CD14-positive monocyte (primary cell): ENCODE data around the gene IGLL1. TPM values are rescaled to one million over a fixed set of nuclear protein-coding genes. Genes with fewer than 3 reads are reported as not detected.

ENCODE experiments used
- DNase-seq, 3 donors: peaks; one replicate each; pipeline ENCODE4 v3.0.0-alpha.2; 2011 to 2022
- H2AFZ ChIP-seq: 2 replicates; pipeline ENCODE4 v1.6.0; 2012; ENCODE audit warnings: mild to moderate bottlenecking, low read depth, low read length, inconsistent platforms; ENCODE audit not compliant: insufficient read depth, poor library complexity, severe bottlenecking
- H3K27ac ChIP-seq, 2 donors: 1 replicate in 1 of 2; 2 replicates in 1 of 2; pipeline ENCODE4 v1.5.1; 2012 to 2013; ENCODE audit warnings: low read length in 2 of 2, control low read depth in 1 of 2, inconsistent platforms in 1 of 2, low read depth in 1 of 2, mild to moderate bottlenecking in 1 of 2
- H3K27me3 ChIP-seq, 2 donors: one replicate each; pipeline versions ENCODE4 v1.6.0 to v1.6.1; 2011 to 2013; ENCODE audit warnings: low read length in 2 of 2; ENCODE audit not compliant: control insufficient read depth in 2 of 2, insufficient read depth in 2 of 2
- H3K36me3 ChIP-seq, 2 donors: replicated peaks in 1 of 2; 1 replicate in 1 of 2; 2 replicates in 1 of 2; pipeline versions ENCODE4 v1.5.1 to v1.6.1; 2012 to 2013; ENCODE audit warnings: low read length in 2 of 2, control low read depth in 1 of 2, inconsistent platforms in 1 of 2, mild to moderate bottlenecking in 1 of 2; ENCODE audit not compliant: insufficient read depth in 2 of 2, control insufficient read depth in 1 of 2
- H3K4me1 ChIP-seq, 2 donors: 1 replicate in 1 of 2; 2 replicates in 1 of 2; pipeline versions ENCODE4 v1.5.1 to v1.6.1; 2012 to 2013; ENCODE audit warnings: low read length in 2 of 2, control low read depth in 1 of 2, inconsistent platforms in 1 of 2, mild to moderate bottlenecking in 1 of 2, moderate library complexity in 1 of 2; ENCODE audit not compliant: insufficient read depth in 2 of 2, control insufficient read depth in 1 of 2
- H3K4me2 ChIP-seq: replicated peaks from 2 replicates; pipeline ENCODE3; 2012; ENCODE audit warnings: low read length, moderate library complexity, mild to moderate bottlenecking; ENCODE audit not compliant: poor library complexity, severe bottlenecking; ENCODE audit errors: extremely low read depth
- H3K4me3 ChIP-seq, 3 experiments: fragments of 200-600 bp in 1 of 3; sonication (generic) in 1 of 3; replicated peaks in 1 of 3; 1 replicate in 2 of 3; 2 replicates in 1 of 3; pipeline ENCODE4 v1.5.1; 2011 to 2013; ENCODE audit warnings: low read length in 3 of 3, mild to moderate bottlenecking in 3 of 3, control low read depth in 2 of 3, low read depth in 2 of 3, inconsistent platforms in 1 of 3, moderate library complexity in 1 of 3
- H3K79me2 ChIP-seq: 2 replicates; pipeline ENCODE4 v1.6.0; 2012; ENCODE audit warnings: mild to moderate bottlenecking, control low read depth, inconsistent platforms, low read length, moderate library complexity; ENCODE audit not compliant: insufficient read depth
- H3K9ac ChIP-seq: 2 replicates; pipeline ENCODE4 v1.6.0; 2017; ENCODE audit warnings: low read length, mild to moderate bottlenecking; ENCODE audit not compliant: insufficient read depth, poor library complexity, severe bottlenecking
- H3K9me3 ChIP-seq, 2 donors: replicated peaks in 1 of 2; 1 replicate in 1 of 2; 2 replicates in 1 of 2; pipeline versions ENCODE4 v1.5.1 to v1.6.1; 2012 to 2013; ENCODE audit warnings: low read length in 2 of 2, control low read depth in 1 of 2; ENCODE audit not compliant: control insufficient read depth in 1 of 2, insufficient read depth in 1 of 2
- H4K20me1 ChIP-seq: 2 replicates; pipeline ENCODE4 v1.6.0; 2012; ENCODE audit warnings: mild to moderate bottlenecking, low read length, control low read depth, moderate library complexity; ENCODE audit not compliant: insufficient read depth
- H3K27ac Mint-ChIP-seq, 7 donors: one replicate each; pipeline ENCODE4 v1.8.0; 2020; ENCODE audit warnings: mild to moderate bottlenecking in 7 of 7, mixed read lengths in 7 of 7, moderate library complexity in 6 of 7, inconsistent platforms in 2 of 7
- H3K27me3 Mint-ChIP-seq, 3 donors: one replicate each; pipeline ENCODE4 v1.8.0; 2021 to 2022; ENCODE audit warnings: low read depth in 3 of 3, mild to moderate bottlenecking in 3 of 3, mixed read lengths in 3 of 3, moderate library complexity in 3 of 3, inconsistent platforms in 1 of 3
- H3K36me3 Mint-ChIP-seq, 2 donors: one replicate each; pipeline ENCODE4 v1.8.0; 2020; ENCODE audit warnings: mixed read lengths in 2 of 2, inconsistent platforms in 1 of 2, mild to moderate bottlenecking in 1 of 2
- H3K4me1 Mint-ChIP-seq: one replicate; pipeline ENCODE4 v1.8.0; 2020; ENCODE audit warnings: mild to moderate bottlenecking, mixed read lengths
- H3K4me3 Mint-ChIP-seq, 2 donors: one replicate each; pipeline ENCODE4 v1.8.0; 2020; ENCODE audit warnings: mild to moderate bottlenecking in 2 of 2, mixed read lengths in 2 of 2, moderate library complexity in 1 of 2
- H3K9me3 Mint-ChIP-seq, 7 donors: one replicate each; pipeline ENCODE4 v1.8.0; 2020 to 2022; ENCODE audit warnings: mixed read lengths in 7 of 7, mild to moderate bottlenecking in 6 of 7, moderate library complexity in 6 of 7, inconsistent platforms in 2 of 7
- CTCF ChIP-seq: fragments of 200-600 bp; IDR thresholded peaks from one replicate; pipeline ENCODE4 v1.8.0; 2022; ENCODE audit warnings: antibody characterized with exemption, mild to moderate bottlenecking
- WGBS: methylation state at CpG from one replicate; pipeline ENCODE4 v1.1.5; 2013; ENCODE audit warnings: missing lambda C conversion rate; ENCODE audit not compliant: insufficient coverage; 5-methylcytosine and 5-hydroxymethylcytosine counted together
- intact Hi-C, 2 donors: fragments of 100-400 bp; cut with micrococcal nuclease; formaldehyde crosslinking; loops; one replicate each; pipeline versions ENCODE4 v1.15.0 to v1.15.1; 2023
- polyA plus RNA-seq, 3 donors: library from polyadenylated mRNA; depleted of rRNA in 1 of 3; unstranded in 2 of 3; stranded (reverse) in 1 of 3; fragments of 300-500 nt in 2 of 3; fragments of >200 nt in 1 of 3; fragmentation: Illumina TruSeq in 2 of 3; gene quantifications; 1 replicate in 2 of 3; 2 replicates in 1 of 3; pipeline ENCODE4 v1.2.3, GENCODE V29; 2012 to 2021

Gene IGLL1
- polyA plus RNA-seq, 3 donors: not detected

- H3K4me3 ChIP-seq: no peak overlapping the region
- Mint-ChIP-seq H3K4me1 (no peaks in the 10 kb centered on the region), H3K36me3 (no peaks in the 10 kb centered on the region), H3K9me3 (peaks cover 0 to 11% (median 6%) of the 10 kb centered on the region in 7 donors), H3K4me3 (no peak overlapping the region), H3K27me3 (peaks cover 0 to 3% (median under 1%) of the 10 kb centered on the region in 3 donors), H3K27ac (no peak overlapping the region)
- H3K27ac ChIP-seq: no peak overlapping the region
- no peak overlapping the region for H2AFZ ChIP-seq
- no peak for DNase-seq
- WGBS: 92% methylated on average over 5 of the region's 5 CpGs
- no peak overlapping the region for H3K4me2 ChIP-seq
- no peaks in the 10 kb centered on the region for H3K4me1 ChIP-seq
- peaks cover 0 to 11% of the 10 kb centered on the region in 2 donors for H3K9me3 ChIP-seq
- no peak for TF ChIP-seq CTCF
- intact Hi-C loops: no loop called here
- no peaks in the 10 kb centered on the region for H4K20me1 ChIP-seq
- H3K27me3 ChIP-seq: no peaks in the 10 kb centered on the region
- H3K9ac ChIP-seq: no peak overlapping the region
- no peaks in the 10 kb centered on the region for H3K36me3 ChIP-seq
- no peaks in the 10 kb centered on the region for H3K79me2 ChIP-seq
Measured at GRCh38 chr22:23553438-23553837, 26.7 kb downstream of the IGLL1 start.

- Histone ChIP-seq H2AFZ (no peak overlapping the region), H3K9ac (no peak overlapping the region), H3K27me3 (no peaks in the 10 kb centered on the region), H3K4me3 (no peak overlapping the region), H4K20me1 (no peaks in the 10 kb centered on the region), H3K4me2 (no peak overlapping the region), H3K4me1 (no peaks in the 10 kb centered on the region), H3K79me2 (no peaks in the 10 kb centered on the region), H3K9me3 (peaks cover 7 to 19% of the 10 kb centered on the region in 2 donors), H3K36me3 (no peaks in the 10 kb centered on the region), H3K27ac (no peak overlapping the region)
- DNase-seq: no peak
- intact Hi-C loops: no loop called here
- H3K4me3 Mint-ChIP-seq: no peak overlapping the region
- peaks cover under 1 to 19% (median 13%) of the 10 kb centered on the region in 7 donors for H3K9me3 Mint-ChIP-seq
- peaks cover 0 to 3% (median under 1%) of the 10 kb centered on the region in 3 donors for H3K27me3 Mint-ChIP-seq
- no peak for TF ChIP-seq CTCF
- H3K4me1 Mint-ChIP-seq: no peaks in the 10 kb centered on the region
- no peaks in the 10 kb centered on the region for H3K36me3 Mint-ChIP-seq
- no peak overlapping the region for H3K27ac Mint-ChIP-seq
Measured at GRCh38 chr22:23552573-23552972, 27.5 kb downstream of the IGLL1 start.
